HepG2 (cell line): ENCODE data around the gene FKBP1A. TPM values are rescaled to one million over a fixed set of nuclear protein-coding genes. Genes with fewer than 3 reads are reported as not detected.

Source experiments
- ATAC-seq: fragments of 200-7000 bp; cut with Tn5 transposase; 3 replicates; pipeline ENCODE4 v1.9.1; 2020; ENCODE audit warnings: mild to moderate bottlenecking, moderate library complexity
- BruUV-seq: library from RNA; stranded (reverse); fragments of 400-500 nt; replicated peaks from 2 replicates; lab custom pipeline; 2021; lab: Mats Ljungman, UMichigan
- CTCF ChIA-PET: fragments of 300-600 bp; formaldehyde crosslinking; extraction: SDS; loops from one replicate; lab custom pipeline; 2021; ENCODE audit warnings: low total read pairs, inconsistent platforms, low intra/inter-chr PET ratio; lab: Yijun Ruan, JAX
- POLR2A ChIA-PET: fragments of 350-600 bp; sonication (Branson Sonifier 250); formaldehyde crosslinking; loops from one replicate; lab custom pipeline; 2020; ENCODE audit warnings: antibody characterized with exemption, inconsistent platforms; lab: Yijun Ruan, JAX
- DNase-seq: peaks from one replicate; pipeline ENCODE4 v3.0.0-alpha.2; 2015; ENCODE audit warnings: low spot score
- FAIRE-seq: peaks from 3 replicates; lab custom pipeline; 2011; peaks lifted over from hg19 to GRCh38; lab: Jason Lieb, UNC
- H2AFZ ChIP-seq: one replicate; pipeline ENCODE4 v1.6.1; 2011; ENCODE audit warnings: low read length, inconsistent platforms
- H3K27ac ChIP-seq: fragments of 300-600 bp; 3 replicates; pipeline ENCODE4 v1.8.0; 2011; ENCODE audit warnings: mixed run types, mild to moderate bottlenecking, mixed read lengths, low read length, inconsistent platforms; ENCODE audit not compliant: insufficient read depth; ENCODE audit errors: extremely low read length
- H3K27me3 ChIP-seq, 2 experiments: fragments of 200-600 bp in 1 of 2; 2 replicates in 1 of 2; 3 replicates in 1 of 2; pipeline versions ENCODE4 v1.6.0 to v1.8.0; 2011; ENCODE audit warnings: low read length in 2 of 2, mild to moderate bottlenecking in 2 of 2, moderate library complexity in 2 of 2, inconsistent platforms in 1 of 2; ENCODE audit not compliant: insufficient read depth in 2 of 2, control insufficient read depth in 1 of 2
- H3K36me3 ChIP-seq, 2 experiments: fragments of 200-600 bp in 1 of 2; replicated peaks in 1 of 2; 2 replicates in 1 of 2; 3 replicates in 1 of 2; pipeline versions ENCODE4 v1.5.1 to v1.8.0; 2011; ENCODE audit warnings: low read length in 2 of 2, inconsistent platforms in 1 of 2; ENCODE audit not compliant: insufficient read depth in 2 of 2, control insufficient read depth in 1 of 2
- H3K4me1 ChIP-seq: 2 replicates; pipeline ENCODE4 v1.5.1; 2012; ENCODE audit warnings: low read length, inconsistent platforms; ENCODE audit not compliant: insufficient read depth
- H3K4me2 ChIP-seq: 2 replicates; pipeline ENCODE4 v1.6.0; 2011; ENCODE audit warnings: low read depth, low read length, inconsistent platforms
- H3K4me3 ChIP-seq, 3 experiments: fragments of 200-600 bp in 1 of 3; sonication (generic), shearing (Covaris generic) in 1 of 3; replicated peaks in 1 of 3; 2 replicates each; pipeline ENCODE4 v1.5.1; 2011 to 2016; ENCODE audit warnings: low read length in 3 of 3, inconsistent platforms in 2 of 3, low read depth in 2 of 3, mild to moderate bottlenecking in 2 of 3, control low read depth in 1 of 3, mixed read lengths in 1 of 3; ENCODE audit not compliant: insufficient read depth in 1 of 3
- H3K79me2 ChIP-seq: one replicate; pipeline ENCODE4 v1.6.1; 2011; ENCODE audit warnings: low read length, inconsistent platforms; ENCODE audit not compliant: insufficient read depth
- H3K9ac ChIP-seq: 2 replicates; pipeline ENCODE4 v1.6.0; 2011; ENCODE audit warnings: mild to moderate bottlenecking, low read depth, low read length, inconsistent platforms; ENCODE audit not compliant: insufficient read depth
- H3K9me3 ChIP-seq: 2 replicates; pipeline ENCODE4 v1.5.1; 2012; ENCODE audit warnings: mild to moderate bottlenecking, low read length
- H4K20me1 ChIP-seq: 2 replicates; pipeline ENCODE4 v1.6.0; 2011; ENCODE audit warnings: inconsistent platforms, mild to moderate bottlenecking, low read length, moderate library complexity; ENCODE audit not compliant: insufficient read depth
- ARID2 ChIP-seq: sonication (generic); formaldehyde crosslinking; IDR thresholded peaks from 2 replicates; pipeline ENCODE4 v1.8.1; 2022; ENCODE audit warnings: mild to moderate bottlenecking, missing genetic modification reagents, borderline replicate concordance
- ASH2L ChIP-seq: fragments of 300-600, 200-600 bp; sonication (generic); IDR thresholded peaks from 2 replicates; pipeline ENCODE4 v1.7.0; 2017; ENCODE audit warnings: low read depth, mild to moderate bottlenecking, moderate library complexity, mixed read lengths, low read length; ENCODE audit not compliant: insufficient read length
- BHLHE40 ChIP-seq: IDR thresholded peaks from 2 replicates; pipeline ENCODE4 v1.6.1; 2011; ENCODE audit warnings: low read length, improper control_type of control experiment
- CEBPG ChIP-seq: IDR thresholded peaks from 2 replicates; pipeline ENCODE4 v1.6.1; 2016
- CHD2 ChIP-seq: IDR thresholded peaks from 2 replicates; pipeline ENCODE4 v1.6.1; 2011; ENCODE audit warnings: low read depth, low read length, improper control_type of control experiment
- IKZF1 ChIP-seq: fragments of 450-650 bp; IDR thresholded peaks from 2 replicates; pipeline ENCODE4 v1.7.1; 2016
- SNAPC2 ChIP-seq: sonication (generic); formaldehyde crosslinking; IDR thresholded peaks from 2 replicates; pipeline ENCODE4 v1.8.1; 2022; ENCODE audit warnings: mild to moderate bottlenecking, missing genetic modification reagents
- ZMYM3 ChIP-seq: sonication (generic); formaldehyde crosslinking; IDR thresholded peaks from 2 replicates; pipeline ENCODE4 v1.5.1; 2020; ENCODE audit warnings: mild to moderate bottlenecking, missing genetic modification reagents
- ZNF160 ChIP-seq: sonication (generic); formaldehyde crosslinking; IDR thresholded peaks from 2 replicates; pipeline ENCODE4 v1.8.0; 2022; ENCODE audit warnings: mild to moderate bottlenecking, inconsistent platforms, missing genetic modification reagents
- ZNF557 ChIP-seq: sonication (generic); formaldehyde crosslinking; IDR thresholded peaks from 2 replicates; pipeline ENCODE4 v1.4.0; 2020; ENCODE audit warnings: missing genetic modification reagents
- WGBS: methylation state at CpG from one replicate; pipeline ENCODE4 v1.1.6; 2017; ENCODE audit warnings: low lambda C conversion rate; 5-methylcytosine and 5-hydroxymethylcytosine counted together
- in situ Hi-C: cut with HindIII; loops from 2 replicates; pipeline ENCODE4 v1.10.0; 2017; ENCODE audit warnings: low pct_unique_long_range_greater_than_20kb; ENCODE audit not compliant: extremely low pct_ligation_motif_present
- intact Hi-C: fragments of 100-400 bp; cut with micrococcal nuclease; formaldehyde crosslinking; loops from one replicate; pipeline ENCODE4 v1.10.0; 2022; ENCODE audit not compliant: unreplicated experiment
- polyA plus RNA-seq, 8 experiments: library from polyadenylated mRNA; depleted of rRNA in 3 of 8; stranded (reverse) in 7 of 8; unstranded in 1 of 8; fragments of >200 nt; fragmentation: Illumina TruSeq in 4 of 8; extraction: Trizol in 4 of 8; gene quantifications; 2 replicates each; pipeline versions ENCODE4 v1.2.1 to v1.2.3, GENCODE V29; 2011 to 2016; ENCODE audit warnings: low read depth in 4 of 8, missing spikeins in 1 of 8, mixed read lengths in 1 of 8; ENCODE audit not compliant: insufficient read depth in 1 of 8
- total RNA-seq, 5 experiments: library from RNA; depleted of rRNA; stranded (reverse); fragments of >200 nt; fragmentation: Illumina TruSeq; extraction: Trizol; gene quantifications; 2 replicates each; pipeline ENCODE4 v1.2.3, GENCODE V29; 2016; ENCODE audit warnings: low read depth in 1 of 5
- TF ChIP-seq, protein P1 (sequence below): sonication (generic); formaldehyde crosslinking; IDR thresholded peaks from 2 replicates; pipeline ENCODE4 v1.8.1; 2023; ENCODE audit warnings: mild to moderate bottlenecking, moderate library complexity, missing genetic modification reagents
- TF ChIP-seq, protein P2 (sequence below): sonication (generic); formaldehyde crosslinking; IDR thresholded peaks from 2 replicates; pipeline ENCODE4 v1.5.1; 2020; ENCODE audit warnings: missing genetic modification reagents, mild to moderate bottlenecking, borderline replicate concordance
- TF ChIP-seq, protein P3 (sequence below): sonication (generic); formaldehyde crosslinking; IDR thresholded peaks from 2 replicates; pipeline ENCODE4 v1.4.0; 2020; ENCODE audit warnings: missing genetic modification reagents, borderline replicate concordance
- TF ChIP-seq, protein P4 (sequence below): sonication (generic); formaldehyde crosslinking; IDR thresholded peaks from 2 replicates; pipeline ENCODE4 v1.5.0; 2020; ENCODE audit warnings: mild to moderate bottlenecking, missing genetic modification reagents

FKBP1A gene
- total and polyA plus RNA-seq, 2 of the 13 experiments (the other 11 are each of a cell fraction or from before 2014, with no cell fraction given), result 119 to 468 TPM

DNA sequence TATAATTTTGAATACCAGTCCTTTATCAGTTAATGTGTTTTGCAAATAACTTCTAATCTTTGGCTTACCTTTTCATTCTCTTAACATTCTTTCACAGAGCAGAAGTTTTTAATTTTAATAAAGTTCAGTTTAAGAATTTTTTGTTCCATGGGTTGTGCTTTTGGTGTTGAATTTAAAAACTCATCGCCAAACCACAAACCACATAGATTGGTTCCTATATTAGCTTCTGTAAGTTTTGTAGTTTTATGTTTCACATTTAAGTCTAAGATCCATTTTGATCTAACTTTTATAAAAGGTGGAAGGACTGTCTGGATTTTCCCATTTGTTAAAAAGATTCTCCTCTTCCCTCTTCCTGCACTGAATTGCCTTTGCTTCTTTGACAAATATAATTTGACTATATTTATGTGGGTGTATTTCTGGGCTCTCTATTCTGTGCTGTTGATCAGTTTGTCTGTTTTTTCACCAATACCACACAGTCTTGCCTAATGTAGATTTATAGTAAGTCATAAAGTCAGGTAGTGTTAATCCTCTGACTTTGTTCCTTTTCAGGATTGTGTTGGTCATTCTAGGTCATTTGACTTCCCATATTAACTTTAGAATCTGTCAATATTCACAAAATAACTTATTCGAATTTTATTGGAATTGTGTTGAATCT, 46.4 kb downstream of the FKBP1A start:
- H3K79me2 ChIP-seq, result no peaks in the 10 kb centered on the region
- 93% methylated on average over 2 of the region's 2 CpGs for whole genome bisulfite sequencing
- no TSS peak for BruUV-seq
- no peaks in the 10 kb centered on the region for H3K27me3 ChIP-seq
- ATAC-seq (no peak), FAIRE-seq (no peak), DNase-seq (no peak)
- no peak overlapping the region for H3K9ac ChIP-seq
- H3K4me1 ChIP-seq, result no peaks in the 10 kb centered on the region
- in situ Hi-C loops, result no loop called here
- CTCF ChIA-PET, result no interaction called here
- H3K9me3 ChIP-seq, result peaks cover 14% of the 10 kb centered on the region
- 0 out of 2 replicates have a peak, but pooled peaks cover 3% of the 10 kb centered on the region for H4K20me1 ChIP-seq
- no peak overlapping the region for H2AFZ ChIP-seq
- no peak overlapping the region for H3K4me2 ChIP-seq
- POLR2A ChIA-PET, result no interaction called here
- intact Hi-C loops, result no loop called here
- H3K4me3 ChIP-seq, result no peak overlapping the region
- peaks cover 0 to 8% of the 10 kb centered on the region in 2 experiments; a peak in 1 of 5 replicates for H3K36me3 ChIP-seq
- H3K27ac ChIP-seq, result no peak overlapping the region
- no peak for TF ChIP-seq SNAPC2
- TF ChIP-seq ZMYM3 (CRISPR knock-in tag), result no peak
- TF ChIP-seq, protein P1, sequence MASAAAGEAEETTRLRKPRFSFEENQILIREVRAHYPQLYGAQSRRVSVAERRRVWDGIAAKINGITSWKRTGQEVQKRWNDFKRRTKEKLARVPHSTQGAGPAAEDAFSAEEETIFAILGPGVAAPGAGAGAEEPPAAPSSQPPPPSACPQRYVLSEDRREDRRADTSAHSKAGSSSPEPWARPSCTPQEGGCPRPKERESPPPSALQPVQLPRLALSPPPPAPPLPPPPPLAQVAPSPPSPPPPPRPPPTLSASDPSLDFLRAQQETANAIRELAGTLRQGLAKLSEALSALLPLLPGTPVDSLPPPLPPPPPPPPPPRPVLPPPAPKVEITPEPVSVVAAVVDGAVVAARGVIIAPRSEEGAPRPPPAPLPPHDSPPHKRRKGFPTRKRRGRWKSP, result no peak
- TF ChIP-seq, protein P2, sequence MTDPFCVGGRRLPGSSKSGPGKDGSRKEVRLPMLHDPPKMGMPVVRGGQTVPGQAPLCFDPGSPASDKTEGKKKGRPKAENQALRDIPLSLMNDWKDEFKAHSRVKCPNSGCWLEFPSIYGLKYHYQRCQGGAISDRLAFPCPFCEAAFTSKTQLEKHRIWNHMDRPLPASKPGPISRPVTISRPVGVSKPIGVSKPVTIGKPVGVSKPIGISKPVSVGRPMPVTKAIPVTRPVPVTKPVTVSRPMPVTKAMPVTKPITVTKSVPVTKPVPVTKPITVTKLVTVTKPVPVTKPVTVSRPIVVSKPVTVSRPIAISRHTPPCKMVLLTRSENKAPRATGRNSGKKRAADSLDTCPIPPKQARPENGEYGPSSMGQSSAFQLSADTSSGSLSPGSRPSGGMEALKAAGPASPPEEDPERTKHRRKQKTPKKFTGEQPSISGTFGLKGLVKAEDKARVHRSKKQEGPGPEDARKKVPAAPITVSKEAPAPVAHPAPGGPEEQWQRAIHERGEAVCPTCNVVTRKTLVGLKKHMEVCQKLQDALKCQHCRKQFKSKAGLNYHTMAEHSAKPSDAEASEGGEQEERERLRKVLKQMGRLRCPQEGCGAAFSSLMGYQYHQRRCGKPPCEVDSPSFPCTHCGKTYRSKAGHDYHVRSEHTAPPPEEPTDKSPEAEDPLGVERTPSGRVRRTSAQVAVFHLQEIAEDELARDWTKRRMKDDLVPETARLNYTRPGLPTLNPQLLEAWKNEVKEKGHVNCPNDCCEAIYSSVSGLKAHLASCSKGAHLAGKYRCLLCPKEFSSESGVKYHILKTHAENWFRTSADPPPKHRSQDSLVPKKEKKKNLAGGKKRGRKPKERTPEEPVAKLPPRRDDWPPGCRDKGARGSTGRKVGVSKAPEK (CRISPR knock-in tag), result no peak
- no peak for TF ChIP-seq IKZF1
- no peak for TF ChIP-seq ASH2L
- no peak for TF ChIP-seq BHLHE40
- no peak for TF ChIP-seq ARID2 (CRISPR knock-in tag)
- TF ChIP-seq CEBPG (CRISPR knock-in tag), result no peak
- TF ChIP-seq ZNF160 (CRISPR knock-in tag), result no peak
- TF ChIP-seq CHD2, result no peak
- TF ChIP-seq, protein P3, sequence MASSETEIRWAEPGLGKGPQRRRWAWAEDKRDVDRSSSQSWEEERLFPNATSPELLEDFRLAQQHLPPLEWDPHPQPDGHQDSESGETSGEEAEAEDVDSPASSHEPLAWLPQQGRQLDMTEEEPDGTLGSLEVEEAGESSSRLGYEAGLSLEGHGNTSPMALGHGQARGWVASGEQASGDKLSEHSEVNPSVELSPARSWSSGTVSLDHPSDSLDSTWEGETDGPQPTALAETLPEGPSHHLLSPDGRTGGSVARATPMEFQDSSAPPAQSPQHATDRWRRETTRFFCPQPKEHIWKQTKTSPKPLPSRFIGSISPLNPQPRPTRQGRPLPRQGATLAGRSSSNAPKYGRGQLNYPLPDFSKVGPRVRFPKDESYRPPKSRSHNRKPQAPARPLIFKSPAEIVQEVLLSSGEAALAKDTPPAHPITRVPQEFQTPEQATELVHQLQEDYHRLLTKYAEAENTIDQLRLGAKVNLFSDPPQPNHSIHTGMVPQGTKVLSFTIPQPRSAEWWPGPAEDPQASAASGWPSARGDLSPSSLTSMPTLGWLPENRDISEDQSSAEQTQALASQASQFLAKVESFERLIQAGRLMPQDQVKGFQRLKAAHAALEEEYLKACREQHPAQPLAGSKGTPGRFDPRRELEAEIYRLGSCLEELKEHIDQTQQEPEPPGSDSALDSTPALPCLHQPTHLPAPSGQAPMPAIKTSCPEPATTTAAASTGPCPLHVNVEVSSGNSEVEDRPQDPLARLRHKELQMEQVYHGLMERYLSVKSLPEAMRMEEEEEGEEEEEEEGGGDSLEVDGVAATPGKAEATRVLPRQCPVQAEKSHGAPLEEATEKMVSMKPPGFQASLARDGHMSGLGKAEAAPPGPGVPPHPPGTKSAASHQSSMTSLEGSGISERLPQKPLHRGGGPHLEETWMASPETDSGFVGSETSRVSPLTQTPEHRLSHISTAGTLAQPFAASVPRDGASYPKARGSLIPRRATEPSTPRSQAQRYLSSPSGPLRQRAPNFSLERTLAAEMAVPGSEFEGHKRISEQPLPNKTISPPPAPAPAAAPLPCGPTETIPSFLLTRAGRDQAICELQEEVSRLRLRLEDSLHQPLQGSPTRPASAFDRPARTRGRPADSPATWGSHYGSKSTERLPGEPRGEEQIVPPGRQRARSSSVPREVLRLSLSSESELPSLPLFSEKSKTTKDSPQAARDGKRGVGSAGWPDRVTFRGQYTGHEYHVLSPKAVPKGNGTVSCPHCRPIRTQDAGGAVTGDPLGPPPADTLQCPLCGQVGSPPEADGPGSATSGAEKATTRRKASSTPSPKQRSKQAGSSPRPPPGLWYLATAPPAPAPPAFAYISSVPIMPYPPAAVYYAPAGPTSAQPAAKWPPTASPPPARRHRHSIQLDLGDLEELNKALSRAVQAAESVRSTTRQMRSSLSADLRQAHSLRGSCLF (CRISPR knock-in tag), result no peak
- TF ChIP-seq, protein P4, sequence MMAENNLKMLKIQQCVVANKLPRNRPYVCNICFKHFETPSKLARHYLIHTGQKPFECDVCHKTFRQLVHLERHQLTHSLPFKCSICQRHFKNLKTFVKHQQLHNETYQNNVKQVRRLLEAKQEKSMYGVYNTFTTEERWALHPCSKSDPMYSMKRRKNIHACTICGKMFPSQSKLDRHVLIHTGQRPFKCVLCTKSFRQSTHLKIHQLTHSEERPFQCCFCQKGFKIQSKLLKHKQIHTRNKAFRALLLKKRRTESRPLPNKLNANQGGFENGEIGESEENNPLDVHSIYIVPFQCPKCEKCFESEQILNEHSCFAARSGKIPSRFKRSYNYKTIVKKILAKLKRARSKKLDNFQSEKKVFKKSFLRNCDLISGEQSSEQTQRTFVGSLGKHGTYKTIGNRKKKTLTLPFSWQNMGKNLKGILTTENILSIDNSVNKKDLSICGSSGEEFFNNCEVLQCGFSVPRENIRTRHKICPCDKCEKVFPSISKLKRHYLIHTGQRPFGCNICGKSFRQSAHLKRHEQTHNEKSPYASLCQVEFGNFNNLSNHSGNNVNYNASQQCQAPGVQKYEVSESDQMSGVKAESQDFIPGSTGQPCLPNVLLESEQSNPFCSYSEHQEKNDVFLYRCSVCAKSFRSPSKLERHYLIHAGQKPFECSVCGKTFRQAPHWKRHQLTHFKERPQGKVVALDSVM (CRISPR knock-in tag), result no peak
- no peak for TF ChIP-seq ZNF557 (CRISPR knock-in tag)
